ENCODE measurements around the gene SLC26A11.

SLC26A11 gene

GRCh38 chr17:80220054-80220735 is at the start of gene SLC26A11, which contains the start of gene SGSH:
Gene SLC26A11, plus strand, starts transcription at chr17:80220427. Its CDS starts 1,134 bp downstream, at chr17:80221561.
Gene SGSH, minus strand, starts transcription at chr17:80220333. Its CDS starts 20 bp downstream, at chr17:80220313.
- H3K4me3 ChIP-seq (ENCODE audit: low read depth, low read length): peak within 1 kb of the TSS; percentile 79
- DNase-seq (ENCODE audit: low read depth): no peak

GRCh38 chr17:80171681-80172080 is 48.5 kb upstream of the SLC26A11 start:
- no peak overlapping the region for H3K4me3 ChIP-seq (ENCODE audit: low read depth, low read length)
- DNase-seq (ENCODE audit: low read depth): no peak

- no peak overlapping the region for H3K4me3 ChIP-seq (ENCODE audit: low read depth, low read length)
- DNase-seq (ENCODE audit: low read depth): no peak
Observed at GRCh38 chr17:80173126-80173525, 47.1 kb upstream of the SLC26A11 start.

- no peak for DNase-seq (ENCODE audit: low read depth)
- no peak overlapping the region for H3K4me3 ChIP-seq (ENCODE audit: low read depth, low read length)
Observed at GRCh38 chr17:80173916-80174315, 46.3 kb upstream of the SLC26A11 start.

DNA sequence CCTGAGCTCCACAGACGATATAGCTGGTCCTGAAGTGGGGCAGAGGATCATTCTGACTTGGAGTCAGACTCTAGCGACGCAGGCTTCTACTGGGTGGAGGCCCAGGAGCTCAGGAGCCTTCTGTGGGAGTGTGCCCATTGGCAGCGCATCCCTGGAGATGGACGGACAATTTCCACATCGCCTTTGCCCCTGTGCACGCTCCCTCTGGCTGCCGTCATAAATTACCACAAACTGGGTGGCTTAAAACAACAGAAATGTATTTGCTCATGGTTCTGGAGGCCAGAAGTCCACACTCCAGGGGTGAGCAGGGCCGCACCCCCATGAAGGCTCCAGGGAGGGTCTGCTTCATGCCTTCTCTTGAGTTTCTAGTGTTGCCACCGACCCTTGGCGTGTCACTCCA is 43.5 kb upstream of the SLC26A11 start:
- no peak for DNase-seq (ENCODE audit: low read depth)

GRCh38 chr17:80177986-80178595 is 42.1 kb upstream of the SLC26A11 start:
- no peak for DNase-seq (ENCODE audit: low read depth)
- H3K4me3 ChIP-seq (ENCODE audit: low read depth, low read length): no peak overlapping the region

More for the DNA sequence above, 43.5 kb upstream of the SLC26A11 start:
- no peak overlapping the region for H3K4me3 ChIP-seq (ENCODE audit: low read depth, low read length)

DNA sequence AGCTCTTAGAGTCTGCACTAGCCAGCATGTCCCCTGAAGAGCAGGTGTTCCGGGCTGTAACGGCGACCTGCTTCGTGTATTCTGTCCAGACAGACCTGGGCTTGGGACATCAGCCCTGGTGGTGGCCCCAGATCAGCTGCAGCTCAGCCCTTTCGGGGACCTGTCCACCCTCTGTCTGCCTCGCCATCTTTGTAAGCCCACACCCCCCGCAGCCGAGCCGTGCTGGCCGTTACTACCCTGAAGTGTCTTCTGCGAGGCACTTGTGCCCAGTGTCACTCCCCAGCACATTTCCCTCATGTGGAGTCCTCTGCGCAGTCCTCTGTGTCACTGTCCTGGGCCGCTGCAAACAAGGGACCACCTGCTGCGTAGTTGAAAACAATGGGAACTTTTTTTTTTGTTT is 40.0 kb upstream of the SLC26A11 start:
- no peak overlapping the region for H3K4me3 ChIP-seq (ENCODE audit: low read depth, low read length)
- DNase-seq (ENCODE audit: low read depth): no peak

GRCh38 chr17:80181431-80181830 is 38.8 kb upstream of the SLC26A11 start:
- DNase-seq (ENCODE audit: low read depth): no peak
- no peak overlapping the region for H3K4me3 ChIP-seq (ENCODE audit: low read depth, low read length)

DNA sequence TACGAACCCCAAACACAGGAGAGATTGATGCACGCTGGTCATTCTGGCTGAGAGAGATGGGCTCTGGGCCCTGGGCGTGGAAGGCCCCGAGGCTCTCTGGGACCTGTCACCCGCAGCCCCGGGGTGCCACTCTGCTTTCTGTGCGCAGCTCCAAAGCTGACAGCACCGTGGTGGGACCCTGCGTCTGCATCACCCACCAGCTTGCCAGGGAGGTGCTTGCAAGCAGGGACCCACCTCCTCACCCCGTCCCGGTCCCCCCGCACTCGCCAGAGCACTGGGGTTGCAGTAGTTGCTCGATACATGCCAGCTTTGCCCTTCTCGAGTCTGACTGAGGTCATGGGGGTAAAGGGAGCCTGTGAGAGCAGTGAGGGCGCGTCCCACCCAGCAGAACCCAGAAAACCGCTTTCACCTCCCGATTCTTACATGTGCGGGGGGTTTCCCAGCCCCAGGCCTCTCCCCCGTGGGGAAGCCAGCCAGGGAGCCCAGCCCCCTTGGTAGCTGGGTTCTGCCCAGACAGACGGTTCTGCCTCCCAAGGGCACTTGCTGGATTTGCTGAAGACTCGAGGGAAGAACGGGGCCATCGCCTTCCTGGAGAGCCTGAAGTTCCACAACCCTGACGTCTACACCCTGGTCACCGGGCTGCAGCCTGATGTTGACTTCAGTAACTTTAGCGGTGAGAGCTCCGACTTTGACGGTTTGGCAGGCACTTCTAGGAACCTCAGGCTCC is 37.9 kb upstream of the SLC26A11 start:
- H3K4me3 ChIP-seq (ENCODE audit: low read depth, low read length): no peak overlapping the region
- DNase-seq (ENCODE audit: low read depth): no peak

- DNase-seq (ENCODE audit: low read depth): no peak
- no peak overlapping the region for H3K4me3 ChIP-seq (ENCODE audit: low read depth, low read length)
Observed at GRCh38 chr17:80182845-80183223, 37.4 kb upstream of the SLC26A11 start.

GRCh38 chr17:80183581-80184422 is 36.4 kb upstream of the SLC26A11 start:
- no peak overlapping the region for H3K4me3 ChIP-seq (ENCODE audit: low read depth, low read length)
- no peak for DNase-seq (ENCODE audit: low read depth)

- no peak for DNase-seq (ENCODE audit: low read depth)
- no peak overlapping the region for H3K4me3 ChIP-seq (ENCODE audit: low read depth, low read length)
Observed at GRCh38 chr17:80184423-80184714, 35.9 kb upstream of the SLC26A11 start.

GRCh38 chr17:80185968-80186367 is 34.3 kb upstream of the SLC26A11 start:
- H3K4me3 ChIP-seq (ENCODE audit: low read depth, low read length): no peak overlapping the region
- no peak for DNase-seq (ENCODE audit: low read depth)

DNA sequence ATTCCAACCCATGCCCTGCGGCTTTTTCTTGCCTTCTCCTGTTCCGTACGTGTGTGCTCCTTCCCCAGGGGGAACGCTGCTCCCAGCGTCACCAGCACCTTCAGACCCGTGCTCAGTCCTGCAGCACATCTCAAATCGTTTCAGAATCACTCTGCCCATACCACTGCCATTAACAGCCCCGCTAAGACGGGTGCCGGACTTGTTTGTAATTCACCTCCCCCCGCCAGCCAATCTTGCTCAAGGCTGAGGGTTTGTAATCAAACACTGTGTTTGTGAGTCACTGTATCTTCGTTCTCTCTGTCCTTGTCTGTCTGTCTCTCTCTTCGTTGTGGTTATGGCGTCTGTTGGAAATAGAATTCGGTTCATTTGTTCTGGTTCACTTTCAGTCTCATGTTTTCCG is 33.1 kb upstream of the SLC26A11 start:
- H3K4me3 ChIP-seq (ENCODE audit: low read depth, low read length): no peak overlapping the region
- peak; percentile 10 for DNase-seq (ENCODE audit: low read depth)

DNA sequence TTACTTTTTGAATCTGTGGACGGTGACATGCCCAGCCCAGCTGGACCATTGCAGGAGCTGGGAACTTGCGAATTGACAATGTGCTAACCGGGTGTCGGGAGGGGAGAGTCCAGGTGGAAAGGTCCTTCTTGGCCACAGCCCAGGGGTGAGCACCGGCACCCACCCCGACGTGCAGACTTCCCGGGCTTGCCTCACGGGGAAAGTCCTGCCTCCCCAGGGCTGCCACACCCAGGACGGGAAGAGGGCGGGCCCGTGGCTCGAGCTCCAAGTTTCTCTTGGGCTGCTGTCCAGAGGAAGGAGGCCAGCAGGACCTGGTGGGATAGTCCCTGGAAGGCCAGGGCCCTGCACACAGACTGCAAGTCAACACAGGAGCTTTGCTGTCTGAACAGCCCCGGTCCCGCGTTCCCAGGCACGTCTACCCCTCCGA is 32.7 kb upstream of the SLC26A11 start:
- no peak for DNase-seq (ENCODE audit: low read depth)
- H3K4me3 ChIP-seq (ENCODE audit: low read depth, low read length): peak overlapping the region; percentile 12

- no peak for DNase-seq (ENCODE audit: low read depth)
Observed at GRCh38 chr17:80189611-80190010, 30.6 kb upstream of the SLC26A11 start.

GRCh38 chr17:80190716-80191115 is 29.5 kb upstream of the SLC26A11 start:
- no peak for DNase-seq (ENCODE audit: low read depth)
- no peak overlapping the region for H3K4me3 ChIP-seq (ENCODE audit: low read depth, low read length)

More at GRCh38 chr17:80189611-80190010, 30.6 kb upstream of the SLC26A11 start:
- H3K4me3 ChIP-seq (ENCODE audit: low read depth, low read length): no peak overlapping the region

DNA sequence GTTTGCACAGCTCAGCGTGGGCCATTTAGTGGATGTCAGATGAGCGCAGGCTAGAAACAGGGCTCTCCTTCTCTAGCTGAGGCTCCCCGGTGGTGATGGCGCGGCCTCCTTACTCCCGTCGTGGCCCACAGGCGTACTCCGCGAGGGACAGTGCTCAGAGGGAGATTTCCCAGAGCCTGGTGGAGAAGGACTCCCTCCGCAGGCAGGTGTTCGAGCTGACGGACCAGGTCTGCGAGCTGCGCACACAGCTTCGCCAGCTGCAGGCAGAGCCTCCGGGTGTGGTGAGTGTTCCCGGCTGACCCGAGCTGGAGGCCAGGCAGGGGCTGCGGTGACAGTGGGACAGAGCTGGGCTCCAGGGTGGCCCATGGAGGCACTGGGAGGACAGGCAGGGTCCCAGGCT is 29.0 kb upstream of the SLC26A11 start:
- DNase-seq (ENCODE audit: low read depth): no peak
- no peak overlapping the region for H3K4me3 ChIP-seq (ENCODE audit: low read depth, low read length)

- DNase-seq (ENCODE audit: low read depth): no peak
- no peak overlapping the region for H3K4me3 ChIP-seq (ENCODE audit: low read depth, low read length)
Observed at GRCh38 chr17:80191865-80192661, 28.2 kb upstream of the SLC26A11 start.

Data from skeletal muscle cell (primary cell).